Astrocyte (in vitro differentiated cells and primary cell): ENCODE data around the gene CELF3.

Source experiments
- EZH2 ChIP-seq: IDR thresholded peaks from 2 replicates; pipeline ENCODE4 v1.6.1; 2012; ENCODE audit warnings: mild to moderate bottlenecking, low read length, inconsistent platforms; ENCODE audit not compliant: insufficient read depth
- TF ChIP-seq, protein P1 (sequence below): IDR thresholded peaks from 2 replicates; pipeline ENCODE4 v1.5.1; 2011; ENCODE audit warnings: low read depth, mild to moderate bottlenecking, inconsistent platforms, low read length, moderate library complexity; ENCODE audit not compliant: insufficient read depth

DNA sequence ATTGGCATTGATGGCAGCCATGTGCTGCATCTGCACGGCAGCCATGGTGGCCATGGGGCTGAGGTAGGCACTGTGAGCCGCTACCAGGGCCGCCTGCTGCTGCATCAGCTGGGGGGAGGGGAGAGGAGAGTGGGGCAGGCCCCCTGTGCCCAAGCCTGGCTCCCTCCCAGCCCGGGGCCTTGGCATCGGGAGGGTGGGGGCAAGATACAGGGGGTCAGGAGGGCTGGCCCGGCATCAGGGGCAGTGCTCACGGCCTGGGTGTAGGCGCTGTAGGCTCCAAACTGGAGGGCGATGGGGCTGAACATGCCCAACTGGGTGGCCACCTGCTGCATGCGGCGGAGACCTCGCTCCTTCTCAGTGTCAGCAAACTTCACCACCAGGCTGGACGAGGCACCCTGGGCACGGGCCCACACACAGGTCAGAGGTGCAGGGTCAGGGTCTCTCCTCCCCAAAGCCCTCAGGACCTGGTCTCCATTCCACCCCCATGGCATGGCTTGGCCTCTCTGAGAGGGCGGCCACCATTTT is 9.0 kb downstream of the CELF3 start:
- TF ChIP-seq, protein P1, sequence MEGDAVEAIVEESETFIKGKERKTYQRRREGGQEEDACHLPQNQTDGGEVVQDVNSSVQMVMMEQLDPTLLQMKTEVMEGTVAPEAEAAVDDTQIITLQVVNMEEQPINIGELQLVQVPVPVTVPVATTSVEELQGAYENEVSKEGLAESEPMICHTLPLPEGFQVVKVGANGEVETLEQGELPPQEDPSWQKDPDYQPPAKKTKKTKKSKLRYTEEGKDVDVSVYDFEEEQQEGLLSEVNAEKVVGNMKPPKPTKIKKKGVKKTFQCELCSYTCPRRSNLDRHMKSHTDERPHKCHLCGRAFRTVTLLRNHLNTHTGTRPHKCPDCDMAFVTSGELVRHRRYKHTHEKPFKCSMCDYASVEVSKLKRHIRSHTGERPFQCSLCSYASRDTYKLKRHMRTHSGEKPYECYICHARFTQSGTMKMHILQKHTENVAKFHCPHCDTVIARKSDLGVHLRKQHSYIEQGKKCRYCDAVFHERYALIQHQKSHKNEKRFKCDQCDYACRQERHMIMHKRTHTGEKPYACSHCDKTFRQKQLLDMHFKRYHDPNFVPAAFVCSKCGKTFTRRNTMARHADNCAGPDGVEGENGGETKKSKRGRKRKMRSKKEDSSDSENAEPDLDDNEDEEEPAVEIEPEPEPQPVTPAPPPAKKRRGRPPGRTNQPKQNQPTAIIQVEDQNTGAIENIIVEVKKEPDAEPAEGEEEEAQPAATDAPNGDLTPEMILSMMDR = no peak
- TF ChIP-seq EZH2 = no peak
